GM18498 (cell line): ENCODE results near the gene IRF2BP2.
A peak's percentile ranks its signal among the peaks of the same experiment; 100 is the strongest.
"Not testable (repeated sequence)": the region's sequence is repeated elsewhere in the genome, so short reads cannot be mapped to it uniquely, and the experiment has no call there.

ENCODE experiments used
- ATAC-seq: cut with Tn5 transposase; IDR thresholded peaks from one replicate; pipeline ENCODE4 v1.9.1; 2021; ENCODE audit warnings: mild to moderate bottlenecking, moderate library complexity; ENCODE audit not compliant: unreplicated experiment

Gene IRF2BP2

DNA sequence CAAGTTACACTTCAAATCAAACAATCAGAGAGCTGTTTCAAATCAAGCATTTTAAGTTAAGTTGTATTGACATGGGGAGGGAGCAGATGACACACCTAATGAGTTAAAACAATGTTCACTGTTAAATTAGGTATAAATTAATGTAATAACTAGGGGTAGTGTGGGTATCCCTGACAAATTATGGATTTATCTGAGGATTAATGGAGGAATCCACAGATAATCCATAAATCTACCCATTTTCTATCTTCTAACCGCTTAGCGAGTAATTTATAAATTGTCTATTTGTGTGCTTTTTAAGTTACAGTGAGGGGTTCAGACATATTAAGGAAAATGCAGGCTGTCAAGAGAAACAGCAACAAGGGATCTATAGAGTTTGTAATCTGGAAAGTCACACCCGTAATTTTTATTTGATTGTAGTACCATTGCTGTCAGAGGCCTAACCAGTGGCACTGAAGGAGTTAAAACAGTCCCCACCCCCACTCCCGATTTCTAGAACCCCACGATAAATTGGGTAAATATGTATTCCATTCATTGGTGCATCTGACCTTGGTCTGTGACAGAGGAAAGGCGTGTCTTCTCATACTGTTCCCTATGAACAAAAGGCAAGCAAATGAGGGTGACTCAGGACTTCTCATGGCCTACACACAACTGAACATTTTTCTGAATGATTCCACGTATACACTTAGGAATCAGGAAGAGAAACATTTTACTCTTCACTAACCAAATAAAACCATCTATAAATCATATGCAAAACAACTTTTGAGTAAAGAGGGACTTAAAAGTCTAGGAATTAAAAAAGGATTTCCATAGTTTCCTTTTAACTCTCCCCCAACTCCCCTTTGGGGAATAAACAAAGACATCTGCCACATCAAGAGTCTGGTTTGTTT, 7.4 kb downstream of the IRF2BP2 start:
- ATAC-seq = no peak

DNA sequence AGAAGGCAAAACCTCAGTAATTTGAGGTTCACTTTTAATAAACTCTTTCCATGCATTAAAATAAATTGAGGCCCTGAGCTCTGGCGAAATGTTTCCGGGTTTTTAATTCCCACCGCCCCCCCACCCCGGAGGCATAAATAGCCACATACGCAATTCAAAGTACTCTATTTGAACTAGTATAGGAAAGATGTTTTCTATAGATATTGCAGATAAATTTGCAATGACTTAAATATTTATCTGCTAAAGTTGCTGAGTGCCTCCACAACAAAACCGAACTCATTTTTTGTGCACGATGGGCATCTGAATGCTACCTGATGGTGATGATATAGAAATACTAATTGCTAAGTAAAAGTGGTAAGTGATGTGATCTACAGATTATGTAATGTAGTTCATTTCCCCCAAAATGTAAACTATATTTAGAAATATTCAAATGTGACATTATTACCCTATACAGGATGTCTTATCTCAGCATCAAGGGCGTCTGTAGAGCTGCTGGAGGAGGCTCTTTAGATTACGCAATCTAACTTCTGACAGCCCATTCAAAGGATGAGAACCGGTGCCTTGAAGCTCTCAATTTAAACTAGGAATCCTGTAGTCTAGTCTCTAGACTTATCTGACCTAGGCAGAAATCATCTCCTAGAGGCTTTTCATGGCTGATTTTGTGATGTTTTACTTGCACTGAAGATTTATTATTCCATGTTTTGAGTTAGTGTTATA, 8.5 kb downstream of the IRF2BP2 start:
- no peak for ATAC-seq

DNA sequence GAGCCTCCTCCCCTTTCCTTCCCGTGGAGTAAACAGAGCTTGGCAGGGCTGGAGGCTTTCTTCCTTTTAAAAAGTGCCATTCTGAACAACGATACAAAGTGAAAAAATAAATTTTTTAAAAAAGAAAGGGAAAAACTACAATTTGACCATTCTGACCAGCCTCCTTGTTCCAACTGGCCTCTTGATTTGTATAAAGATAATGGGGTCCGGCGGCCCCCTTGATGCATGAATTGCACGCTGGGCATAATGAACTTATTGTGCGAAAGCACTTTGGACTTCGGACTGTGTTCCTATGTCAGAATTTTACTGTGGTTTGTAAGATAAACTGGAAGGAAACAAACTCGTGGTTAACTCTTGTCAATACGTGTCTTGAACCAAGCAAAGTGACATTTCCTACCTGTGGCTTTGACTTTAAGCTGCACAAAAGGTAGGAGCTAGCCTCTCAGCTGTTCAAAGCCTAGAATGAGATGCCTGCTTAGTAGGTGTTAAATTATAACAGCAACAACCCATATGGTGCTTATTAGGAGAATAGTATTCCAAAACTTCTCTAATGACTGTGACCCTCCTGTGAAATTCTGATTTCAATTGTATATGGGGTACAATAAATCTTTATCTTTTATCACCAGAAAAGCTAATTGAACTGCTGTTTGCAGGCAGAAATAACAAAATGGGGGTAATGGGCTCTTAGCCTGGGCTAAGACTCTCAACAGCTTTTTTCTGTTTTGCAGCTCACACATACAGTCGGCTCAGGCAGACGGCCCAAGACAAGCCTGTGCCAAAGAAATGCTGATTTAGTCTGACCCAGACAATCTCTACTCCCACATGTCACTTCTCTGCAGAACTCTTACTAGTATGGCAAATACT, 9.3 kb downstream of the IRF2BP2 start:
- ATAC-seq = peak; percentile 9

DNA sequence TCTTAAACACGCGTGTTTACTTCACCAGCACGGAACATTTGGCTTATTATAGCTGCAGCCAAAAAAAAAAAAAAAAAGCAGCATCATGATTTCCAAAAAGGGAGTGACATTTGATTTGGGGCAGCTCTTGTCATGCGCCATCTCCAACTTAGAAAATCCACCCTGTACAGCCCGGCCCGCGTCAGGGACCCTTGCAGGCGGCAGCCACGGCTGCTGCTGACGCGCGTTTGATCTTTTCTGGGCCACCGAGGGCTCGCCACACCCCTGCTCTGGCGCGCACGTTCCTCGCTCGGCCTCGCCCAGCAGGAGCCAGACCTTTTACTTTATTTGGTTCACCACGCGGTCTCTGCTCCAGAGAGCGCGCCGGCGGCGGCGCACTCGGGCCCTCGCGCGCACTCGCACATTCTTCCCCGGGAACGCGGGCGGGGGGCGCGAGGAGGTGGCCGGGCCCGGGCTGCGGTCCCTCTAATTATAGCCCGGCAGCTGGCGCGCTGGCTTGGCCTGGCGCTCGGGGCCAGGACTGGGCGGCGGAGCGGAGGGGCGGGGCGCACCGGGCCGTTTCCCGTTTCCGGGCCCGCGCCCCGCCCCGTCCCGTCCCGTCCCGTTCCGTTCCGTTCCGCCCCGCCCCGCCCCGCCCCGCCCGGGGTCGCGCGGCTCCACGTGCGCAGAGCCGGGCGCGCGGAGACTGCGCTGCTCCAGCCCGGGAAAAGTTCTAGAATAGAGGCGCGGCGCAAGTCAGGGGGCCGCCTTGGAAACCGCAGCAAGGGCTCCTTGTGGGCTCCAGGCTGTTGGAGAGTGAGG, 10.2 kb downstream of the IRF2BP2 start:
- ATAC-seq = peak; percentile 77

DNA sequence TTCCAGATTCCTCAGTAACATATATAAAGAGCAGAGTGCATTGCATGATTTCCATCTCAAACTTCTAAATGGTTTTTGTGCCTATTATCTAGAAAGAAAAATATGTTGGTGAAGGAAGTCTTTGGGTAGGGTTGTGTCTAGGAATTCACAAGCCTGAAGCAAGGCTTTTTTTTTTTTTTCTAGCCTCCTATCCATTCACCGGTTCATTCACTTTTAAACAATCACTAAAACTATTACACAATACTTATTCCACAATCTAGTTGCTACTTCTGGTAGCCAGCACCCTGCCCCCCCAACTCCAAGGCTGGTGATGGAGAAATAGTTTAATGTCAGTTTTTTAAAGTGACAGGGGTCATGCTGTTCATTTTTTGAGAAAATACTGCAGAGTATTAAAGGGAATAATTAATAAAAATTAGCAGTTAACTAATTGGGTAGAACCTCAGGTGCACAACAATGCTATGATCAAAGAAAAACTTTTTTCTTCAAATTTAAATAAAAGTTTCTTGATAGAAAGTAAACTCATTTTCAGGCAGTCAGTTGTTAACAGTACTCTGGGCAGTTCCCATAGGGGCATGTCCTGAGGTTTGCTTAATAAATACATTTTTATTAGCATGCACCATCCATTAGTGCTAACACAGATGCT, 10.9 kb downstream of the IRF2BP2 start:
- ATAC-seq = no peak

DNA sequence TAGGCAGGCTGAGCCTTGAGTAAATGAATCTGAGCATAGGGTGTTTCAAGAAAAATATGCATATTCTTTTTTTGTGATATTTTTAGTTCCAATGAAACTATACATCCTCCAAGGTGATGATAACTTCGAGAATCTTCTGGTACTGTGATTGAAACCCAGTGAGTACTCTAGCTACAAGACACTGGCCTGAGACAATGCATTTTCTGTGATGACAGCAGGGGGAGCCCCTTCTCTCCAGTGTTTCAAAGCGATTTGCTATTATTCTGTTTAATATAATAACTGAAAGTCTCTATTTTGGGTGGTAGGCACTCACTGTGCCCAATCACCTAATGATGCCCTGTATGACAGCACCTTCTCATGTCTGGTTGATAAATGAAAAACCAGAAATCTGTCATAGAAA, 12.1 kb downstream of the IRF2BP2 start:
- ATAC-seq = no peak

DNA sequence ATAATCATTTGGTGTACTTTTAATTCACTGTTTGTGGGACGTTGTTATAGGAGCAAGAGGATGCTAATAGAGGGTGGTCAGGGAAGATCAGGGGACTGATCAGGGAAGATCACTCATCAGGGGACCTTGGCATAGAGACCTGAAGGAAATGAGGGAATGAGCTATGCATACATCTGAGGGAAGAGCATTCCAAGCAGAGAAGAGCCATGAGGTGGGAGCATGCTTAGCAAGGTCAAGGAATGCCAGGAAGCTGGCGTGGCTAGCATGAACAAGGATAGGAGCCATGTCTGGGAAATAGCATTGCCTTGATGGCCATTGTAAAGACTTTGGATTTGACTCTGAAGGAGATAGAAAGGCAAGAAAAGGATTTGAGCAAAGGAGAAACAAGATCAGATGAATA, 14.1 kb downstream of the IRF2BP2 start:
- no peak for ATAC-seq

DNA sequence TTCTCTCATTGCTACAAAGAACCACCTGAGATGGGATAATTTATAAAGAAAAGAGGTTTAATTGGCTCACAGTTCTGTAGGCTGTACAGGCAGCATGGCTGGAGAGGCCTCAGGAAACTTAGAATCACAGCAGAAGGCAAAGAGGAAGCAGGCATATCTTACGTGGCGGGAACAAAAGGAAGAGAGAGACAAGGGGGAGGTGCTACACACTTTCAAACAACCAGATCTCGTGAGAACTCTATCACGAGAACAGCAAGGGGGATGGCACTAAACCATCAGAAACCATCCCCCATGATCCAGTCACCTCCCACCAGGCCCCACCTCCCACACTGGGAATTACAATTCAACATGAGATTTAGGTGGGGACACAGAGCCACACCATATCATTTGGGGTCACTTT, 15.4 kb downstream of the IRF2BP2 start:
- ATAC-seq = not testable (repeated sequence)

DNA sequence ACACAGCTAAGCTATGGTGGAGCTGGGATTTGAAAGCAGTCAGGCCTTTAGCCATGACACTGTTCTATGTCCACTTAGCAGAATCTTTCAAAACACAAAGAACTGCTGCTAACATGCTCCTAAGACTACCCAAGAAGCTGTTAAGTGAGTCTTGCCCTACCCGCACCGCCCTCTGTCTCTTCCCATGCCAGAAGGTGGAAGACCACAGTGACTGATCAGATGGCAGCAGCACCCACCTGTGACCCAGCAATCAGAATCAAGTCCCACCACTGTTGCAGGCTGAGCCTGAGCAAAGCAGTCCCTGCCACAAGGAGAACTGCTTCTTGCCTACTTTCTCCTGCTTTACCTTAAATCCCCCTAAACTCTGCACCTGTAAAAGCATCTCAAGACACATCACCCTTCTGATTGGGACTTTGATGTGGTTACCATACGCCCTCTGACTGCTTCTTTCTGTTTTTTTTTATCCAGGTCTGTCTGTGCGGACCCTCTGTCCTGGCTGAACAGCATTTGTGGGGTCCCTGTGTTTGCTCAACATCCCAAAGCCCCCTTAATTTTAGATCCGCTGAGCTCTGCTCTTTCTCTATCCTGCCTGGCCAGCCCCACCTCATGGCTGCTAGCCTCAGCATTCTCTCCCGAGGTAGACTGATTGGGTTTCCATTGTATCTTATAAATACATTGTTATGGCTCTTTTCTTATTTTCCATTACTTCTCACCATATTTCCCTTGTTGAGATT, 16.0 kb downstream of the IRF2BP2 start:
- ATAC-seq = no peak

DNA sequence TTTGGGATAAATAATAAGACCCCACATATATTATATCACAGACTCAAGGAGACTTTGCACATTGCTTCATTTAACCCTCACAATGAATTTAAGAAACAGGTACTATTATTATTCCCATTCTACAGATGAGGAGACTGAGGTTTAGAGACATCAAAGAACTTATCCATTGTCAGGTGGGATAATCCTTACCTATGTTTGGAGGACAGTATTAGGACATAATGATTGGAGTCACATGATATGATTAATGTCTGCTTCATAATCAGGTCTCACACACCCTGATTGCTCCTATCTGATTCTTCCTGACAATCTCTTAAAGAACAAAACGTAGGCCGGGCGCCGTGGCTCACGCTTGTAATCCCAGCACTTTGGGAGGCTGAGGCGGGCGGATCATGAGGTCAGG, 16.9 kb downstream of the IRF2BP2 start:
- ATAC-seq = no peak

DNA sequence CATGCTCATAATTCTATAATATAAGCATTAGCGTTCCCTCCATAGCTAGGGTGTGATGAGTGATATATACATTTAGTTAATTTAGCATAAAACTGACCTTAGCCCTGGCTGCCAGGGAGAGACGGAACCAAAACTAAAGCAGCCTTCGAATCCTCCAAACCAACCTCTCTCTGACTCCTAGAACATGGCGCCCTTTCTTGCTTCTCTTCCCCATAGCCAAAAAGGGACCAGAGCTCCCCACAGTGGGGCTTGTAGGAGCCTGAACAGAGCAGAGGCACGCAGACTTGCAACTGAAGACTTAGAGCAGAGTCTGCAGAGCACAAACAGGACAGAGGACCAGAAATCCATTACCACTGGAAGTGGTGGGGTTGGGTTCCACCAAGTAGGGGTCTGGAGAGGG, 17.7 kb downstream of the IRF2BP2 start:
- ATAC-seq = no peak

DNA sequence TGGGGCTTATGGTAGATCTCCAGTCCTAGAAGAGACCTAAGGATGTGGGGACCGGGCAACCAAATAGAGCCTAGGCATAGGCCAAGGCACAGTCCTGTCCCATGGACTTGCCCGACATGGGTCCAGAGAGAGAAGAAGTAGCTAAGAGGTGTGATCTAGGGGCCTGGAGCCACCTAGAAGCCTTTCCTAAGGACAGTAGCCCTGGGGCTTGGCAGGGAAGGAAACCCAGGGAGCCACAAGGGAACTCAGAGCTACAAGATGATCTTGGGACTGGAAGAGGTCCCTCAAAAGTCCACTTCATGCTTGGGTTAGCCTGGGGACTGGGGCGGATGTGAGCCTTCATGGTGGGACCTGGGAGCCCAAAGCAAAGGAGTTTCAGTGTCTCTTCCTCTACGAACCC, 18.8 kb downstream of the IRF2BP2 start:
- no peak for ATAC-seq

DNA sequence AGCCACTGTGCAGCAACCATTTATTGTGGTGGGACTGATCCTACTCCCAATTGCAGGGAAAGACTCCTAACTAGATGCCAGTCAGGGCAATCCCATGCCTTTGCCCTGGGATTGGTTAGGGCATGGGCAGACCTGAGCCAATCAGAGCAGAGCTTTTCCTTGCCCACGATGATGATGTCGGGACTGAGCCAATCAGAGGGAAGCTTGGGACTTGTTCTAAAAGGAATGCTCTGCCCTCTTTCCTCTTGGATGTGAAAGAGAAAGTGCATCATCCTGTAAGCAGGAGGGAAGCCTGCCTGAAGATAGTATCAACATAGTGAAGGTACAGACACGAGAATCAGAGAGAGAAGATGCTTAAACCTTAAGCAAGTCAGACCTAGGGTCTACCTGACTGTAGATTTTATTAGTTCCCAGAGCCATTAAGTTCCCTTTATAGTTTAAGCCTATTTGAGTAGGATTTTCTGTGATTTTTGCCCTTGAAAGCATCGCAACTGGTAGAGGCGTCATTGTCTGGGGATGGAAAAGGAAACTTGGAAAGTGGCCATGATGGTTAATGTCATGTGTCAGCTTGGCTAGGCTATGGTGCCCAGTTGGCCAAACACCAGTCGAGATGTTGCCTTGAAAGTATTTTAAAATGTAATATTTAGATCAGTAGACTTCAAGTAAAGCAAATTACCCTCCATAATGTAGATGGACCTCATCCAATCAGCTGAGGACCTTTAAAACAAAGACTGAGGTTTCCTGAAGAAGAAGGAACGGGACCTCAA, 19.9 kb downstream of the IRF2BP2 start:
- no peak for ATAC-seq

DNA sequence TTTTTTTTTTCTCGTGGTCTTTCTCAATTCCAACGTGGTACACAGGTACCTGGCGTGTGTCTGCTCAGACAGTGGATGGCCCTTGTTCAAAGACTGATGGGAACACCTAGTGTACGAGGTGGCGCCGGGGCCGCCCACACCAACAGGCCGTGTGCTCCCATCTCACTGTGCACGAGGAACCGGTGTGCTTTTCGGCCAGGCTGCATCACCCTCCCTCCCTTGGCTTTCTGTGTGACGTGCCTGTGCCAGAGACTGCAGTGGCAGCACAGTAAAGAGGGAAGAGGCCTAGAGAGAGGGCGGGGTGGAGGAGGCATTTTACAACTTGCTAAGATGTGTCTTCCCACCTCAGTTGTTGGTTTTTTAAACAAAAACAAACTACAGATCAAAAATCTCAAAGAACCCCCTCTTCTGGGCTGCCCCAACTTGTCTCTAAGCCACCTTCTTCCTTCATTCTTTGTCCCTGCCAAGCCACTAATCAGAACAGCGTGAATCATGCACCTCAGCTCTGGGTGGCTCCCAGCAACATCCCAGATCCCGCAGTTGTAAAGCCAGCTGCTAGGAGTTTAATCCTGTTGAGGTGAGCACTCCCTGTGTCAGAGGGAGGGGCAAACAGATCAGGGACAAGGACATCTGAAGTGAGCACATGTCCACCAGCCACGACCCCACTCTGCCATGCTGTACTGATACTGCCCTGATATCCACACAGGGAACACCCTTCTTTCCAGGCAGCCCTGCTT, 20.7 kb downstream of the IRF2BP2 start:
- no peak for ATAC-seq

DNA sequence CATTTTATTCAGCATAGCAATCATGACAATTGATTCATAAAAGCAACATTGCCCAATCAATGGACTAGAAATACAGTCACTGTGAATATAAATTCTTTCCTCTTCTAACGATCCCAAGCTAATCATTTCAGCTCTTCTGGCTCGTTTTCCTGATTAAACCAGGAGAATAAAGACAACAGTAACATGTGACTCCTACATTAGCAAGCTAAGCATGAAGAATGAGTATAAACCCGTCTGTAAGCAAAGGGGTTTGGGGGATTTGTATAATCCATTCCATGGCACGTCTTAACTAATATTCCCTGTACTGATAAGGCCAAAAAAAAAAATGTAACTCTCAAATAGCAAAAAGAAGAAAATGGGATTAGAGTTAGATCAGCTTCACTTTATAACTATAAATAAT, 21.6 kb downstream of the IRF2BP2 start:
- ATAC-seq = no peak

DNA sequence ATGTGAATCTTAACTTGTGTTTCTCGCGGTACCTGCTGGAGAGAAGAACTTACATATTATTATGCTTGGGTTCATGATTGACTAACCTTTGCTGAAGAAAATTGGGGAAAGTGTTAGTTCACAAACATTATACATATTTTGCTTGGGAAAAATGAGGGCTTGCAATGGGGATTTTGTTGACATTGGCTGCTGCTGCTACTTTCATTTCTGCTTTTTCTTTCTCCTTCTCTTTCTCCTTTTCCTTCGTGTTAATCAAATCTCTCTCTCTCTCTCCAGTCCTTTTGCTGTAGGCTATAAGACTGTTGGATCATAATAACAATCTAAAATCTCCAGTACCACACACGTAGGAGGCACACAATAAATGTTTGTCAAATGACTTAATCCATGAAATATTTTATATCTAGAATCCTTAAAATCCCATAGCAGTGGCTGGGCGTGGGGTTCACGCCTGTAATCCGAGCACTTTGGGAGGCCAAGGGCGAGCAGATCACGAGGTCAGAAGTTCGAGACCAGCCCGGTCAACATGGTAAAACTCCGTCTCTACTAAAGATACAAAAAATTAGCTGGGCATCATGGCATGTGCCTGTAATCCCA, 23.0 kb downstream of the IRF2BP2 start:
- no peak for ATAC-seq

DNA sequence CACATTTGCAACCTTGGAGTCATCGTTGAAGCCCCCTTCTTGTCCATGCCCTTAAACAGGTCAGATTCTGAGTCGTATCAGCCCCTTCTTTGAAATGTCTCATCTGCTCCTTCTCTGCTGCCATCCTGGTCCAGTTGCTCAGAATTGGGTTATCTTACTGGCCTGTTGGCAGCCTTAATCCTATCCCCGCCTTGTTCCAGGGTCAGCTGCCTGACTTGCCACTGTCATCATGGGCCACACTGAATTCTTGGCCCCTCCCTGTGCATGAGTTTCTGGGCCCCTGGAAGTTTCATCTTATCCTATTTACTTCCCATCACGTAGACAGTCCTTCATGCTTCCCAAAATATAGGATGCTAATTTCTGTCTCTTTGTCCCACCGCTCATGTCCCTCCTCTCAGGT, 23.7 kb downstream of the IRF2BP2 start:
- no peak for ATAC-seq
